ENCODE results near the gene RIC8B.
"Not testable (repeated sequence)": the region's sequence is repeated elsewhere in the genome, so short reads cannot be mapped to it uniquely, and the experiment has no call there.

Gene RIC8B

DNA sequence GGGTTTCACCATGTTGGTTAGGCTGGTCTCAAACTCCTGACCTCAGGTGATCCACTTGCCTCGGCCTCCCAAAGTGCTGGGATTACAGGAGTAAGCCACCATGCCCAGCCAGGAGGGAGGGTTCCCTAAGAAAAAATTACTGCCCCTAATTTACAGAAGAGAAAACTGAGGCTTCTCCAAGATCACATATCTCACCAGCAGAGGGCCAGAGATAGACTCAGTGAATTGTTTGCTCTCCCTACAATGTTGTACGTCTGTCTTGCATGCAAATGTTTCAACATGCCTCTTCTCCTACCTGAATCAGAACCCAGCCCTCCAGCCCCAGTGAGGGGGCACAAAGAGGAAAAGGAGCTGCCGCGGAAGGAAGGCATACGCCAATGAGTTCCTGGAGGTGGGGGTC is 132.9 kb downstream of the RIC8B start:
- DNase-seq, result no peak

DNA sequence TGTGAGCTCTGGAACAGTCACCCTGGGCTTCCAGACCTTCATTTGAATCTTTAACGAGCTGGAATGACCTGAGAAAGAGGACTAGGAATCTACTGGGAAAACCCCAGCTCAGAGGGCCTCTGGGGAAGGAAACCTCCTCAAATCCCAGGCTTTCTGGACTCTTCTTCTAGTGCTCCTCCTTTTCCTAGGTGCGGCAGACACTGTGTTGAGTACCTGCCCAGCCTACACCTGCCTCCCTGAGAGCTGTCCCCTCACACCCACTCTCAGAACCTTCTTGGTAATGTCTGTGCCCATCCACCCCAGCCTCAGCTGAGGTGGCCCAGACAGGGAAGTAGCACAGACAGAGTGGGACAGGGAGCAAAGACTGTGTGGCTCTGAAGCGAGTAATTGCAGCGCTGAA is 133.4 kb downstream of the RIC8B start:
- no peak for DNase-seq

DNA sequence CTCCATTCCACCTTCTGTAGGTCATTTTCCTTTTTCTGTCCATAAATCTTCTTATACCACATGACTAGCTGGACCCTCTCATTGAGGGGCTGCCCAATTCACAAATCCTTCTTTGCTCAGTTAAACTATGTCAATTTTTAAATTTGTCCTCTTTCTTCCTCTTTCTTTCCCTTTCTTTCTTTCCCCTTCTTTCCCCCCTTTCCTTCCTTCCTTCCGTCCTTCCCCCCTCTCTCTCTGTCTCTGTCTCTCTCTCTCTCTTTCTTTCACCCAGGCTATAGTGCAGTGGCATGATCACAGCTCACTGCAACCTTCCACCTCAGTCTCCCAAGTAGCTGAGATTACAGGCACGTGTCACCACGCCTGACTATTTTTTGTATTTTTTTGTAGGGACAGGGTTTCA is 134.1 kb downstream of the RIC8B start:
- DNase-seq, result no peak

DNA sequence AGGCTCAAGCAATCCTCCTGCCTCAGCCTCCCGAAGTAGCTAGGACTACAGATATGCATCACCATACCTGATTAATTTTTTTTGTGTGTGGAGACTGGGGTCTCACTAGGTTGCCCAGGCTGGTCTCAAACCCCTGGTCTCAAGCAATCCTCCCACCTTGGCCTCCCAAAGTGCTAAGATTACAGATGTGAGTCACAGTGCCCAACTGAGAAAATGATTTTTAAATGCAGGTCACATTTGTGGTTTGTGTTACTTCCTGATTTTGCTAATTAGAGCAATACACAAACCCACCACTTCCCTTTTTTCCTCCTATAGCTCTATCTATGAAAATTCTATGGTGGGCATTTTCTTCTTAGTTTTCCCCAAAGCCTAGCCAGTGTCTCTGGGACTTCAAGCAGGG is 135.7 kb downstream of the RIC8B start:
- no peak for DNase-seq

DNA sequence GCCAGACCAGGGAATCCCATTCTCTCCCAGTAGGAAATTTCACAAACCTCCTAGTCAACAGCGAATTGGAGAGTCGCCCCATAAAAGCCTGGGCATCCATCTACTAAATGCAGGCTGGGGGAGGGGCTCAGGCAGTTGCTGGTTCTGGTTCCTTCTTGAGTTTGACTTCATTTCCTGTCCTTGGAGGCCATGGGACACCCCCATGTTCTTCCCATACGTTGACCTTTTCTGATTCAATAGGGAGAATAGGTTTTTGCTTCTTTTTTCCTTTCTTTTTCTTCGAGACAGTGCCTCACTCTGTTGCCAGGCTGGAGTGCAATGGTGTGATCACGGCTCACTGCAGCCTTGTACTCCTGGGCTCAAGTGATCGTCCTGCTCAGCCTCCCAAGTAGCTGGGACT is 137.1 kb downstream of the RIC8B start:
- no peak for DNase-seq

DNA sequence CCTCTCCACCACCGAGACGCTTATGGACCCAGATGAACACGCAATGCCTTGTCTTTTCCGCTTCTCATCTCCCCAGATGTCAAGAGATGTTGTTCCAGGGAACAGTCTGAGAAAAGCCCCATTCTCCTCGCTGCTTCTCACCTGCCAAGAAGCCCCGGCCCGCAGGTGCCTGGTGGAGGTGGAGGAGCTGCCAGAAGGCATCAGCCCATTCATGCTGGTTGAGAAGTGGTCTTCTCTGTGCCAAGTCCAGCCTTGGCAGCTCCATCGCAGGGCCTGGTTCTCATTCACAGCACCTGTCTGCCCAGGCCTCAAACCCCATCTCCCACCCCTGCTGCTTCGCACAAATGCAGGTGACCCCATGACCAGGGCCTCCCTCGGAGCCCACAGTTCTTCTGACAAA is 139.0 kb downstream of the RIC8B start:
- DNase-seq, result no peak

DNA sequence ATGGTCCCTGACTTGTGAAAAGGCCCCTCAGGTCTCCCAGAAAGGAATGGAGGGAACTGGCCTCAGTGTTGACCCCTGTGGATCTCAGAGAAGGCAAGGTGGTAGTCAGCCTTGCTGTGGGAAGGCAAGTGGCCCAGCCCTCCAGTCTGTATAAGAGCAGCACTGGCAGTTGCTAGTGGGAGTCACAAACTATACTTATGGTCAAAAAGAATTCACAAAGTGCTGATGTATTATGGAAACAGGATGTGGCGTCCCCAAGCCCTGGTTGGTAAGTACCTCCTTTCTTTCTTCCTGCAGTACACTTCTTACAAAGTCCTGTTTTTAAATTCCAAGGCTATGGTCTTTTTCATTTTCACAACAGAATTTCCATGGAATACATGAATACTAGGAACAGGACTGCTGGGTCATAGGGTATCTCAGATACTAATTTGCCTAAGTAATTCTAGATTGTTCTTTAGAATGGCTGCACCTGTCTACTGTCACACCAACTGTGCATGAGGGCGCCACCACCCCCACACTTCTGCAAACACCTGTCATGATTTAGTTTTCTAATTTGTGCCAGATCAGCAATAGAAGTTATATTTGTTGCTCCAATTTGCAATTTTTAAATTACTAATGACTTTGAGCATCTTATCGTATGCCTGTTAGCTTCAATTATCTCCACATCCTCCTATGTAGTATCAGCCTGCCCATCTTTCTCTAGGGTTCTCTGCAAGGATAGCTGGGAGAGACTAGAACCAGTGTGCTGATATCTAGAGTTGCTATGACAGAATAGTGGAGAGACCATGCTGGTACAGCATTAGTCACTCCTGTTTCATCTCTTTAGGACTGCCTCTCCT is 140.5 kb downstream of the RIC8B start:
- DNase-seq, result no peak

DNA sequence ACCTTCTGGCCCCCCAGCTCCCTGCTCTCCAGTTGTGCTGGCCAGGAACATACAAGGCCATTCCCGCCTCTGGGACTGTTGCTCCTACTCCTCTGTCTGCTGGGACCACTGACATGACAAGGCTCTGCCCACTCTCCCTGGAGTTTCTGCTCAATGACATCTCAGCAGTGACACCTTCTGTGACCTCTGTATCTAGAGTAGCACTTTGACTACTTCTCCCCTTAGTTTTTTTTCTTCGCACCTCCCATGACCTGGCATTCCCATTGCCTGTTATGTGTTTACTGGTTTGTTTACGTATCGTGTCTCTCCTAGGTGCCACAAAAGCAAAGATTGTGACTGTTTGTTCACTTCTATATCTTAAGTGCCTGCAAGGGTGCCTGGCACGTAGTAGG is 141.1 kb downstream of the RIC8B start:
- no peak for DNase-seq

DNA sequence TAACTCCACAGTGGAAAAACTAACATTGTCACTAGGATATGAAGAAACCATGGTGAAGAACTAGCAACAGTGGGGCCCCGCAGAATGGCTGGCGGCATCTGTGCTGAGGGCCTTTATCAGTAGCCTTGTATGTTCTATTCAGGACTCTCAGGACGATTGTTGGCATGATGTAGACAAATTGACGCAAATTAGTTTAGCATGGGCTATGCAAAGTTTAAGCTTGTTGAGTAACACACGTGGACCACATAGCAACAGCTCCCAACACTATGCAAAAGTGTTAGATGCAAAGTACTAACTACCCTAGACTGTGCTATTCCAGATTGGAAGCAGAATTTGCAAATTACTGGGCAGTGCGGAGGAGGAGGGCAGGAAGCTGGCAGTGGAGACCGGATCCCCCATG is 143.0 kb downstream of the RIC8B start:
- DNase-seq, result no peak

DNA sequence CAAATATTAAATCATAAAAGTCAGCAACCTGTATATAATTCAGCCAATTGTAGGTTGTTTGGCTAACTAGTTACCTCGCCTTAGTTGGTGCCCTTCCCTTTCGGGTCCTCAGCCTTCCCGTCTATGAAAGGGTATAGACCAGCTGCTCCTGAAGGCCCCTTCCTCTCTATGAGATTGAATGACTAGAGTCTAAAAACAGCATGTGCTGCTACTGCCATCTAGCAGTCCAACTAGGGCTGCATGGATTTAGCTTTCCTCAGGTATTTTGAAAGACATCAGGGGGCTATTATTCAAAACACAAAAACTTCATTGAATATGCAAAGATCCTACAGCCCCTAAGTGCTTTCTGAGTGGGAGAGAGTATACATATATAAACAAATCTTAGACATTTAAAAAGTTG is 144.3 kb downstream of the RIC8B start:
- DNase-seq, result no peak

DNA sequence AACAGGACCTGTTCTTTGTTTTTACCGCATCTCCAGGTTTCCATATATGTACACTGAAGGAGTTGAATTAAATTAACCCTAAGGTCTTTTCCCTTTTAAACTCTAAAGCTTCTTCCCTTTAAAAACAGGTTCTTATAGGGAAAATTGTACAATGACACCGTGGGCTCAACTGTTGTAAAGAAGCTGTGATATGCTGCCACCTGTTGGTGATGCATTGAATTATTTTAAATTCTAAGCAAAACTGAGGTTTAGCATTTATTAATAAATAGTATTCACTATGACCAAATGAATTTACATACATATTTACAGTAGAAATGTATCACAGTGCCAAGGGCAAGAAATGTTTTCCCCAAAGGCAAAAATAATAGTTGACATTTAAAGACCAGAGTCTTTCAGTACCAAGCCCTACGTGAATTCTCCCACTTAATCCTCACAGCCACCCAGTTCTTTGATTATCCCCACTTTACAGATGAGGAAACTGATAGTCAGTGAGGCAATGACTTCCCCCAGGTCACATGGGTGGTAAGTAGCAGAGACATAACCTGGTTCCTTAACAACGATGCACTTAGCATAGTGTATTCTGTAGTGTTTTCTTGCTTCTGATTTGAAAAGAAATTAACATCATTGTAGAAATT is 145.5 kb downstream of the RIC8B start:
- no peak for DNase-seq

DNA sequence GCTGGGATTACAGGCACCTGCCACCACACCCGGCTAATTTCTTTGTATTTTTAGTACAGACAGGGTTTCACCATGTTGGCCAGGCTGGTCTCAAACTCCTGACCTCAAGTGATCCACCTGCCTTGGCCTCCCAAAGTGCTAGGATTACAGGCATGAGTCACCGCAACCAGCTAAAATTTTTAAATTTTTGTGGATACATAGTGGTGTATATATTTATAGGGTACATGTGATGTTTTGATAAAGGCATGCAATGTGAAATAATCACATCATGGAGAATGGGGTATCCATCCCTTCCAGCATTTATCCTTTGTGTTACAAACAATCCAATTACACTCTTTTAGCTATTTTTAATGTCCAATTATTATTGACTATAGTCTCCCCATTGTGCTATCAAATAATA is 147.5 kb downstream of the RIC8B start:
- DNase-seq, result not testable (repeated sequence)

DNA sequence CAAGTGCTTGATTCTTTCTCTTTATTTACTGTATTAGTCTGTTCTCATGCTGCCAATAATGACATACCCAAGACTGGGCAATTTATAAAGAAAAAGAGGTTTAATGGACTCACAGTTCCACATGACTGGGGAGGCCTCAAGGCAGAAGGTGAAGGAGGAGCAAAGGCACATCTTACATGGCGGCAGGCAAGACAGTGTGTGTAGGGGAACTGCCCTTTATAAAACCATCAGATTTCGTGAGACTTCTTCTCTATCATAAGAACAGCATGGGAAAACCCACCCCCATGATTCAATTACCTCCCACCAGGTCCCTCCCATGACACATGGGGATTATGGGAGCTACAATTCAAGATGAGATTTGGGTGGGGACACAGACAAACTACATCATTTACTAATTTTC is 149.1 kb downstream of the RIC8B start:
- DNase-seq, result not testable (repeated sequence)

DNA sequence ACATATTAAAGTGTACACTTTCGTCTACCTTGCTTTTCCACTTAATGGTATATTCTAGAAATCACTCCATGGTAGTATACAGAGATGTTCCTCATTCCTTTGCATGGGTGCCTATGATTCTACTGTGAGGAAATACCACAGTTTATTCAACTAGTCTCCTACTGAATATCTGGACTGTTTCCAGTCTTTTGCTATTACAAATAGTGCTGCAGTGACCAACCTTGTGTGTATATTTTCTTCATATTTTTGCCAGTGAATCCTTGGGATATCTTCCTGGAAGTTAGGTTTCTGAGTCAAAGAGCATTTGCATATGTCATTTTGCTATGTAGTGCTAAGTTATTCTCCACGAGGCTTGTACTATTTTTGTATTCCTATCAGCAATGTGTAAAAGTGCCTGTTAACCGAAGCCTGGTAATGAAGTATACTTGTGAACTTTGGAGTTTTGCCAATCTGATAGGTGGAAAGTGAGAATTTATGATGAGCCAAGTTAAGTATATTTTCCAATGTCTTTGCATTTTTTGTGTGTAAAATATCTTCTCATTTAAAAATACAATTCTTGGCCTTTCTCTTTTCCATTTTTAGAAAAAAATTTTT is 149.9 kb downstream of the RIC8B start:
- no peak for DNase-seq

DNA sequence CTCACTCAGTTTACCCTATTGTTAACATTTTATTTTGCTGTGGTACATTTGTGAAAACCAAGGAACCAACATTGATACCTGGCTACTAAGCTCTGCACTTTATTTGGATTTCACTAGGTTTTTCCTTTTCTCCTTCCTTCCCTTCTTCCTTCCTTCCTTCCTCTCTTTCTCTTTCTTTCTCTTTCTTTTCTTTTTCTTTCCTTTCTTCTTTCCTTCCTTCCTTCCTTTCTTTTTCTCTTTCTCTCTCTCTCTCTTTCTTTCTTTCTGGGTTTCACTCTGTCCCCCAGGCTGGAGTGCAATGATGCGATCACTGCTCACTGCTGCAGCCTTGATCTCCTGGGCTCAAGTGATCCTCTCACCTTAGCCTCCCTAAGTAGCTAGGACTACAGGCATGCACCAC is 152.2 kb downstream of the RIC8B start:
- no peak for DNase-seq

DNA sequence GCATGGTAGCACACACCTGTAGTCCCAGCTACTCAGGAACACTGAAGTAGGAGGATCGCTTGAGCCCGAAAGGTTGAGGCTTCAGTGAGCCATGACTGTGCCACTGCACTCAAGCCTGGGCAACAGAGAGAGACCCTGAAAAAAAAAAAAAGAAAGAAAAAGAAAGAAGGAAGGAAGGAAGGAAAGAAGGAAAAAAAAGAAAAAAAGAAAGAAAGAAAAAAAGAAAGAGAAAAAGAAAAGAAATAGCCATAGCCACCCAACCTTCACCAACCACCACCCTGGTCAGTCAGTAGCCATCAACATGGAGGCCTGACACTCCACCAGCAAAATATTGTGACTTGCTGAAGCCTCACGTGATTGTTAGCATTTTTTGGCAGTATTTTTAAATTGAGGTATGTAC is 159.8 kb downstream of the RIC8B start:
- DNase-seq, result no peak
